NT2/D1 (cell line): ENCODE results near the gene SLC43A3.

Source experiments
- SUZ12 ChIP-seq: IDR thresholded peaks from 2 replicates; pipeline ENCODE4 v1.6.1; 2011; ENCODE audit not compliant: insufficient read length, insufficient read depth; ENCODE audit errors: extremely low read depth
- YY1 ChIP-seq: IDR thresholded peaks from 2 replicates; pipeline ENCODE4 v1.6.1; 2011; ENCODE audit not compliant: insufficient read length, insufficient read depth
- ZNF274 ChIP-seq: IDR thresholded peaks from 2 replicates; pipeline ENCODE4 v1.6.1; 2011; ENCODE audit warnings: mild to moderate bottlenecking, low read depth, low read length

DNA sequence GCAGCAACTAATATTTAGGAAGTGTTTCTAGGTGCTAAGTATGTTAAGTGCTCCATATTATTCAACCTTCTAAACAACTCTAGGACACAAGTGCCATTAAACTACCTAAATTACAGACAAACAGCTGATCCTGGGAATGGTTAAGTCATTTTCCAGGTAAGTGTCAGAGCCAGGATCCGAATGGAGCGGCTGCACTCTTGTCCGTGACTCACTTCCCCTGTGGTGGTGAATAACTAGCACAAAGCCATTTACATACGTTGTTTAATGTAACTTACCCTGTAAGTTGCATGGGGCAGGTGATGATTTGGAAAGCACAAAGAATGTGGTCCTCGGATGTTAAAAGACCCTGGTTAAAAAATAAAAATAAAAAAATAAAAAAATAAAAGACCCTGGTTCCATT is 27.7 kb downstream of the SLC43A3 start:
- TF ChIP-seq SUZ12 (no peak), YY1 (no peak), ZNF274 (no peak)
